ENCODE measurements around the gene CLBA1.

DNA sequence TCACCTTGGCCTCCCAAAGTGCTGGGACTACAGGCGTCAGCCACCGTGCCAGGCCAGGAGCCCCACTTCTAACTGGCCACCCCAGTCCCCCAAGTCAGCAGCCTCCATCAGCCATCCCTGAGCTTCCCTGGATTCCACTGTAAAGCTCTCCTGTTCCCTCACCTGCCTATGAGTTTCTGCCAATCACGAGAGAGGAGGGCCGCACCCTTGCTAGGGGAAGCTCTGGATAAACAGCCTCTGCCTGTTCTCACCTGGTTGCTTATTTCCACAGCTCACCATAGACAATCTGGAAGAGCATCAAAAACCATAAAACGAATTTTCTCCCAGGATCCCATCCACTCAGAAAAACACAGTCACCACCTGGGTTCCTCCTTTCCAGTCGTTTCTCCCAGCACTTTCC is 30.3 kb downstream of the CLBA1 start:
- TF ChIP-seq, protein P1, sequence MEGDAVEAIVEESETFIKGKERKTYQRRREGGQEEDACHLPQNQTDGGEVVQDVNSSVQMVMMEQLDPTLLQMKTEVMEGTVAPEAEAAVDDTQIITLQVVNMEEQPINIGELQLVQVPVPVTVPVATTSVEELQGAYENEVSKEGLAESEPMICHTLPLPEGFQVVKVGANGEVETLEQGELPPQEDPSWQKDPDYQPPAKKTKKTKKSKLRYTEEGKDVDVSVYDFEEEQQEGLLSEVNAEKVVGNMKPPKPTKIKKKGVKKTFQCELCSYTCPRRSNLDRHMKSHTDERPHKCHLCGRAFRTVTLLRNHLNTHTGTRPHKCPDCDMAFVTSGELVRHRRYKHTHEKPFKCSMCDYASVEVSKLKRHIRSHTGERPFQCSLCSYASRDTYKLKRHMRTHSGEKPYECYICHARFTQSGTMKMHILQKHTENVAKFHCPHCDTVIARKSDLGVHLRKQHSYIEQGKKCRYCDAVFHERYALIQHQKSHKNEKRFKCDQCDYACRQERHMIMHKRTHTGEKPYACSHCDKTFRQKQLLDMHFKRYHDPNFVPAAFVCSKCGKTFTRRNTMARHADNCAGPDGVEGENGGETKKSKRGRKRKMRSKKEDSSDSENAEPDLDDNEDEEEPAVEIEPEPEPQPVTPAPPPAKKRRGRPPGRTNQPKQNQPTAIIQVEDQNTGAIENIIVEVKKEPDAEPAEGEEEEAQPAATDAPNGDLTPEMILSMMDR (IDR thresholded peaks at IDR 0.05 in 4 of 5, conservative IDR thresholded peaks at IDR 0.05 in 1 of 5), result no peak
- no peak for TF ChIP-seq POLR2A (IDR thresholded peaks at IDR 0.05)

All from gastrocnemius medialis (tissue), 4 donors.